ENCODE measurements around the gene STAT6.

Gene STAT6

DNA sequence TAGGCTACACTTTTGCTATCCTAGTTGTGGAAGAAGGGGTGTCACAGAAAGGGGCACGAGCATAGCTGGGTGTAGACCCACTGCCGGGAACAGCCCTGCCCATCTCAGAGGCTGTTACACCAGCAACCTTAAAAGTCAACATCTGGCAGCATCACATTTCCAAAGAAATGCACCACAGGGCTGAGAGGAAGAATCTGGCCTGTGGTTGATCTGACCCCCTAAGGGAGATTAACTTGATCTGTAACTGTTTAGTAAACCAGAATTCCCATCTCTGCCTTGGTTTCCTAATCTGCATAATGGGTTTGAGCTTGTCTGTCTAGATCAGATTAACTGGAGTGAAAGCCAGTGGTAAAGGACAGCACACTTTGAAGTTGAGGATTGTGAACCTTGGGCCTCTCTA is 34.9 kb upstream of the STAT6 start:
- no peak for DNase-seq

DNA sequence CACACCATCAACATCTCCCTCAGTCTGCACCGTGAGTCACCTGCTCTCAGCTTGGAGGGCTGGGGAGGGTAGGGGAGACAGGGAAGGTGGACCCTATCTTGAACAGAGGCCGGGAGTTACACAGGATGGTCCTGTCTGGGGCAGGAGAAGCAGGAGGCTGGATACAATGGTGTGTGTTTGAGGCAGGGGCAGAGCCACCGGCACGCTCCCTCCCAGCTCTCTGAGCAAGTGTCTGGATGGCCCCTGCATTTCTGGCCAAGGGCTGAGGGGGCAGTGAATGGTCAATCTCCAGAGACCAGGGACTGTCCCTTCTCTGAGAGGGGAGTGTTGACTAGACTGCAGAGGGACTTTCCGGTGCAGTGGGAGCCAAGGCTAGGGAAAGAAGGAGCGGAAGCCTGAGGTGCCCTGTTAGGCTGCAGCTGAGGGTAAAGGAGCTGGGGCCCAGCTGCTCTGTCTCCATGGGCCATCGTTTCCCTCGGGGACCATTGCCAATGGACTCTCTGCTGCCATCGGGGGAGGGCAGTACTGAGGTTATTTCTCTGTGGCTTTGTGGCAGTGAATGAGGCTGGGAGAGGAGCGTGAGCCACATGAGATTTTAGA is 34.4 kb upstream of the STAT6 start:
- no peak for DNase-seq

DNA sequence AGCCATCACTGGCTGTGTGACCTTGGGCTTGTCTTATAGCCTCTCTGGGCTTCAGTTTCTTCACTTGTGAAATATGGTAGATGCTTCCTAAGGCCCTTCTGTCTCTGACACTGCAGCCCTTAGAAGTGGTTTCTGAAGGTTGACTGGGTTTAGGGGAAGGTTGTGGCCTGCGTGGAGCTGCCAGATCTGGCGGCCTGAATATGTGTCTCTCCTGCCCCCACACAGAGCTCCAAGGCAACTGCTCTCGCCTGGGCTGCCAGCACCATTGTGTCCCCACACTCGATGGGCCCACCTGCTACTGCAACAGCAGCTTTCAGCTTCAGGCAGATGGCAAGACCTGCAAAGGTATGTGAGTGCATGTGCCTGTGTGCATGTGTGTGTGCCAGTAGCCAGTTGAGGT is 32.3 kb upstream of the STAT6 start:
- no peak for DNase-seq

GRCh38 chr12:57142727-57143126 is 31.6 kb upstream of the STAT6 start:
- no peak for DNase-seq

- no peak for DNase-seq
These were observed 31.0 kb upstream of the STAT6 start for GRCh38 chr12:57142121-57142520.

DNA sequence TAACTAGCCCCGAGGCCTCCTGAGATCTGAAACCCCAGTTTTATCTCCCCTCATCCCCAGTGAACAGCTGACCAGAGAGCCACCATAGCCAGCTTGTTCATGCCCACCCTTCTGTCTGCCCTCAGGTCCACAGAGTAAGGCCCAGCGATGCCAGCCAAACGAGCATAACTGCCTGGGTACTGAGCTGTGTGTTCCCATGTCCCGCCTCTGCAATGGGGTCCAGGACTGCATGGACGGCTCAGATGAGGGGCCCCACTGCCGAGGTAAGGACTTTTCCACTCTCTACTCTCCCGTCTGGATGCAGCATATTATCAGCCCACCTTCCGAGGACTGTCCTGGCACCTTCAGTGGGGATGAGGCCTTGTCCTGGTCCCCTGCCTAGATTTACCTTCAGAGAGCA is 30.1 kb upstream of the STAT6 start:
- no peak for DNase-seq

GRCh38 chr12:57139796-57140649 is 28.9 kb upstream of the STAT6 start:
- DNase-seq: peak; percentile 62 to 66

DNA sequence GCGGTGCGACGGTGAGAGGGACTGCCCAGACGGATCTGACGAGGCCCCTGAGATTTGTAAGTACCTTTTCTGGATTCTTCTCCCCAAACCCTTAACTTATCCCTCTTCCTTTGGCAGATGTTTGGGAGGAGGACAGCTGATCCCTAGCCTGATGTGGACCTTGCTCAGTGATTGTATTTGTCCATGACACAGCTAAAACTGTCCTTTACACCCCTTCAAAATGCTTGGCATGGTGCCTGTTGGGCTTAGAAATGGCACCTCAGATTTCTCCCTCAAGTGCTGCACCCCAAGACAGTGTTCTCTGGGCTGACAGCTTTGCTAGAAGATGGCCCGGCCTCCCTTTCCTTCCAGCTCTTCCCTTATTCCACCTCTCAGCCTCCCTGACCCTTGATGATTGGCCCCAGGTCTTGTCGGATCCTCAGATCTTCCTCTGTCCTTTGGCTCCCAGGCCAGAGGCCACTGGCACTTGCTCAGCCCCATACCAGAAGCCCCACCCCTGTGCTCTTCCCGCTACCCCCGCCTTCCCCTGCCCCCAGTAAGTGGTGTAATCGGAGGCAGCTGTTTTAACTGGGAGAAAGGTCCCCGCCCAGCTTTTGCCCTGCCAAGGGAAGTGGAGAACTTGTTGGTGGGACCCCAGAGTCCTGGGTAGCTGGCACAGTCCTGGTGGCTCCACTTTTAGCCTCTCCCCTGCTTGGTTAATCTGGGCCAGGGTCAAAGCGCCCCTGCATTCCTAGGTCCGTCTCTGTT is 27.5 kb upstream of the STAT6 start:
- peak; percentile 85 to 91 for DNase-seq

- DNase-seq: no peak
These were observed 24.6 kb upstream of the STAT6 start for GRCh38 chr12:57135527-57136326.

- no peak for DNase-seq
These were observed 23.8 kb upstream of the STAT6 start for GRCh38 chr12:57134949-57135348.

GRCh38 chr12:57133916-57134315 is 22.8 kb upstream of the STAT6 start:
- no peak for DNase-seq

DNA sequence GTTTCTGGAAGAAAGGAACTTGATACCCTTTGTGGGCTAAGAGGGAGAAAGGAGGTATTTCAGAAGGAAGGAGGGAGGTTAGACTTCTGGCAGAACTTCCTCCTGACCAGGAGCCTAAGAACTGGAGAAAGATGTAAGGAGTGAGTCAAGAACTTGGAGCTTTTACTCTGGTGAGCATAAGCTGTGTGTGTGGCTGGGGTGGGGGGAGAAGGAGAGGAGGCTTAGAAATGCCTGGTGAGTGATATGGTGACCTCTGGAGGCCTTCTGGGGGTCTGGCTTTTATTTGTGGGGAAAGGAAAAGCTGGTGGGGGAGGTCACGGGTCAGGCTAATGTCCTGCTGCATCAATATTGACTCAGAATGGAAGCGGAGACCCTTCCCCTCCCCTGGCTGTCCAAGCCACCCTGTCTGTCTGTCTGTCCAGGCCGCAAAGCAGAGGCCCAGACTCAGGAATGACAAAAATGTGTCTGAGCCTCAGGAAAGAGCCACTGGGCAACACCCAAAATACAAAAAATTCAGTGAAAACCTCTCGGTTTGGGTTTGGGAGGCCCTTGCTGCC is 21.9 kb upstream of the STAT6 start:
- DNase-seq: no peak

- no peak for DNase-seq
These were observed 21.0 kb upstream of the STAT6 start for GRCh38 chr12:57131896-57132744.

DNA sequence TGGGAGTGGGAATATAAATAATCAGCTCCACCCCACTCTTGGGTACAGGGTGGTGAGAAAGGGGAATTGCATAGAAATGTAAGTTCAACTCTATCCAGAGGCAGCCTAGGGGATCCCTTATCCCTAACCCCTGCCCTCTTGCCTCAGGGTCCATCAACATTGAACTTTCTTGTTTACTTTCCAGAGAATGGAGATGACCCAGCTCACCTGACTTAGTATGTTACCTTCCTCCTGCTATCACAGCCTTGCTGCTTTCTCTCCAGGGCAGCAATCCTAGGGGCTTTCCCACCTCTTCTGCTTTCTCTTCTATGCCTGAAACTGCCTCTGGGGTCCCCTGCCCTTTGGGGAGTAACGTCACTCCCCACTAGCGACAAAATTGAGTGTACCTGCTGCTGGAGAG is 19.8 kb upstream of the STAT6 start:
- DNase-seq: no peak

- DNase-seq: peak; percentile 90 to 91
These were observed 18.7 kb upstream of the STAT6 start for GRCh38 chr12:57129889-57130288.

DNA sequence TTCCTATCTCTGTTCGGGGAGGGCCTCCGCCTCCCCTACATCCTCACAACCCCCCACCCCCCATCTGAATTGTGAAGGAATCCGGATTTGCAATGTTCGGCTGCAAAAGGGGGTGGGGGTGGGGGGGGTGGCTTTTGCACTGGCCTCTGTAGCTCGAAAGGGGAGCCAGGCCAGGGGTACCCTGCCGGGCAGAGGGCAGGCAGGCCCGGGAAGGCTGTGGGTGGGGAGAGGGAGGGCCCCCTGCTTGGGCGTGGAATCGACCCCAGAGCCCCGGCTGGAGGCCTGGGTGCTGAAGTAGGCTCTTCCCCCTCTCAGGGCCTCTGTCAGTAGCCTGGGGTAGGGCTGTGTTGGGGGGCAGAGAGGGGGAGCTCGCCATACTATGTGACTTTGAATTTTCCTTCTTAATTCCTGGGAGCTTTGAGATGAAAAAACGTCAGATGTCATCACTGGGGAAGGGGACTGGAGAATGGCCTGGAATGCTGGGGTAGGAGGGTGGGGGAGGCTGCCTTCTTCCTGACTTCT is 18.2 kb upstream of the STAT6 start:
- DNase-seq: no peak

DNA sequence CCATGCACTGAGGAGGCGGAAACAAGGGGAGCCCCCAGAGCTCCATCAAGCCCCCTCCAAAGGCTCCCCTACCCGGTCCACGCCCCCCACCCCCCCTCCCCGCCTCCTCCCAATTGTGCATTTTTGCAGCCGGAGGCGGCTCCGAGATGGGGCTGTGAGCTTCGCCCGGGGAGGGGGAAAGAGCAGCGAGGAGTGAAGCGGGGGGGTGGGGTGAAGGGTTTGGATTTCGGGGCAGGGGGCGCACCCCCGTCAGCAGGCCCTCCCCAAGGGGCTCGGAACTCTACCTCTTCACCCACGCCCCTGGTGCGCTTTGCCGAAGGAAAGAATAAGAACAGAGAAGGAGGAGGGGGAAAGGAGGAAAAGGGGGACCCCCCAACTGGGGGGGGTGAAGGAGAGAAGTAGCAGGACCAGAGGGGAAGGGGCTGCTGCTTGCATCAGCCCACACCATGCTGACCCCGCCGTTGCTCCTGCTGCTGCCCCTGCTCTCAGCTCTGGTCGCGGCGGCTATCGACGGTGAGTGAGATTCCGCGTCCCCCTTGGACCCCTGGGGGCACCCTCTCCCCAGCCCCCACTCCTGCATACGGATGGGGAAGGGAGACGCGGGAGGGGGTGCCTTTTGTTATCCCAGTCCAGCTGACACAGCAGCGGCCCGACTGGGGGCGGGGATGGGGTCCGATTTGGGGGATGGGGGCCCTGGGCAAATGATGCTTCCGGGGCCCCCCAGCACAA is 17.5 kb upstream of the STAT6 start:
- no peak for DNase-seq

DNA sequence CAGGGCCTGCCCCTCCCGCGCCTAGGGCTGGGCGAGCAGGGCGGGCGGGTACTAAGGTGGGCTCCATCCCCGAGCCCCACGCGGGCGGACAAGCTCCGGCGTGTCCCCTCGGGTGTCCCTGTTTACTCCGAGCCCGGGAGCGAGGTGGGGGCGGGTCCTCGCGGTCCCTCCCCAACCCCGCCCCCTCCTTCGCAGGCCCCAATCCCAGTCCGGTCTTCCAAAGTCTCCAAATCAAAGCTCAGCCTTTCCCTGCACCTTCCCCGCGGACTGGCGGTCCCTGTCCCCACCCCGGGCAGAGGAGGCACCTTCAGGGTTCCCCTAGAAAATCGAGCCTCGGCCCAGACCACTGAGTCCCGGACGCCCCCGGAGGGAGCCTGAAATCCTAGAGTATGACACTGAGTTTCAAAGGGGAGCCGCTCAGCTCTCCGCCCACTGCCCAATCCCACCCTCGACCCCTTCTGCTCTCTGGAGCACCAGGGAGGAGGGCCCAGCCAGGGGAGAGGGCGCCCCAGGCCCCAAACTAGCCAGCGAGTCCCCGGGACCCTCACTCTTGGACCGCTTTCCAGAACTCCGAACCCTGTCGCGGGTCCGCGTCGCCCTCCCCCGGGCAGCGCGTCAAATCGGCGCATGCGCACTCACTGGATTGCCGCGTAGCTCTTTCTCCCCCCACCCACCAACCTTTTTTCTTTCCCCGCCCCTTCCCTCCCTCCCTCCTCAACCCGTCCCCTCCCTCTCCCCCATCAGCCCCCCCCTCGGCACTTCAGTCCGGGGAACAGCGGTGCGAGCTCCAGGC is 16.8 kb upstream of the STAT6 start, which contains the start of gene LRP1:
LRP1 (plus strand) TSS at position 758 of the 793 bp plus-strand sequence. CDS start 482 bp downstream, outside the sequence.
- peak; percentile 82 to 88 for DNase-seq

DNA sequence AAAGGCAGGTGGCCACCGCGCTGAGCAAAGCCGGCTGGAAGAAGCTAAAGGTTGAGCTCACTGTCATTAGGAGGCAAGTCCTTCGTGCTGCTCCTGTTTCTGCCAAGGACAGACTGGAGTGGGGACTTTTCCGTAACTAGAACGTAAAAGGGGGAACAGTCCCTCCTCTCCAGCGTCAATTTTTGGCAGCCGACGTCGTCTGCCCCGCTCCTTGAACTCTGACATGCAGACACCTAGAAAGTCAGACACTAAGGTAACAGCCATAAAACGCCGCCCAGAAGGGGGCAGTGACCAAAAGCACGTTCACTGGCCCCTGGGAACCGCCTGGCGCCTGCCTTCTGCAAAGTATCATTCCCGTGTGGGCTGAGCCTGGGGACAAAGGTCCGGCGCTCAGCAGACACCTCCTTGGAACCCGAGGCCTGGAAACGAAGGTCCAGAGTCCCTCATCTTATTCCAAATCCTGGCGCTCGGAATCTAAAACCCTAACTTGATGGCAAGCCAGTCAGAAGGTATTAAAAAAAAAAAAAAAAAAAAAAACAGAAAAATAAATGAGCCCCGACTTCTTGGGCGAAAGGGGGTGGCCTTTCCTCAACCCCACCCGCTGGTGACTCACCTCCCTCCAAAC is 16.1 kb upstream of the STAT6 start:
- peak; percentile 58 to 75 for DNase-seq

All from inflammatory macrophage (primary cell).